ENCODE data around the gene LGALS3. TPM values are rescaled to one million over a fixed set of nuclear protein-coding genes. Genes with fewer than 3 reads are reported as not detected.

Gene LGALS3
- total and polyA plus RNA-seq, 4 donors: 6.9 to 20.8 (median 10.7) TPM

DNA sequence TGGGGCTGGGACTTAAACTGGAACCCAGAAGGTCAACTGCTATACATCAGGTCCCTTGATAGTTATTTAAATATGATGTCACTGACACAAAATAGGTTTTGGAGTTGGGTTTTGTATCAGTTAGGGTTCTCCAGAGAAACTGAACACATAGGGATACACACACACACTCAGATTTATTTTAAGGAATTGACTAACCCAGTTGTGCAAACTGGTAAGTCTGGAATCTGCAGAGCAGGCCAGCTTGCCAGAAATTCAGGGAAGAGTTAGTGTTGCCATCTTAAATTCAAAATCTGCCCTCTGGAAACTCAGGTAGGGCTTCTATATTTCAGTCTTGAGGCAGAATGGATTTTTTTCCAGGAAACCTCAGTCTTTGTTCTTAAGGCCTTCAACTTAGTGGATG, 40.7 kb upstream of the LGALS3 start:
- H3K9ac ChIP-seq (ENCODE audit: low read depth in 1 of 2, low read length in 2 of 2): no peak overlapping the region
- H3K36me3 ChIP-seq (ENCODE audit: control insufficient read depth in 4 of 4, insufficient read depth in 3 of 4, low read depth in 1 of 4, low read length in 3 of 4): no peaks in the 10 kb centered on the region
- TF ChIP-seq TAF1 (conservative IDR thresholded peaks at IDR 0.05) (no peak), NR2F2 (IDR thresholded peaks at IDR 0.05) (no peak), JUND (IDR thresholded peaks at IDR 0.05) (no peak), RXRA (IDR thresholded peaks at IDR 0.05) (no peak), SP1 (IDR thresholded peaks at IDR 0.05) (no peak), GABPA (IDR thresholded peaks at IDR 0.05 in 1 of 2, conservative IDR thresholded peaks at IDR 0.05 in 1 of 2) (no peak), HNF4A (conservative IDR thresholded peaks at IDR 0.05) (no peak), YY1 (IDR thresholded peaks at IDR 0.05) (no peak), EGR1 (IDR thresholded peaks at IDR 0.05; ENCODE audit: low read depth in 2 of 2) (no peak), FOXA2 (IDR thresholded peaks at IDR 0.05) (no peak), CTCF (IDR thresholded peaks at IDR 0.05; ENCODE audit: low read depth, low read length, missing input control) (no peak), FOXA1 (IDR thresholded peaks at IDR 0.05) (no peak), RAD21 (IDR thresholded peaks at IDR 0.05) (no peak), HNF4G (IDR thresholded peaks at IDR 0.05) (no peak)
- TF ChIP-seq, protein P1, sequence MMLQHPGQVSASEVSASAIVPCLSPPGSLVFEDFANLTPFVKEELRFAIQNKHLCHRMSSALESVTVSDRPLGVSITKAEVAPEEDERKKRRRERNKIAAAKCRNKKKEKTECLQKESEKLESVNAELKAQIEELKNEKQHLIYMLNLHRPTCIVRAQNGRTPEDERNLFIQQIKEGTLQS (IDR thresholded peaks at IDR 0.05): no peak
- TF ChIP-seq, protein P2, sequence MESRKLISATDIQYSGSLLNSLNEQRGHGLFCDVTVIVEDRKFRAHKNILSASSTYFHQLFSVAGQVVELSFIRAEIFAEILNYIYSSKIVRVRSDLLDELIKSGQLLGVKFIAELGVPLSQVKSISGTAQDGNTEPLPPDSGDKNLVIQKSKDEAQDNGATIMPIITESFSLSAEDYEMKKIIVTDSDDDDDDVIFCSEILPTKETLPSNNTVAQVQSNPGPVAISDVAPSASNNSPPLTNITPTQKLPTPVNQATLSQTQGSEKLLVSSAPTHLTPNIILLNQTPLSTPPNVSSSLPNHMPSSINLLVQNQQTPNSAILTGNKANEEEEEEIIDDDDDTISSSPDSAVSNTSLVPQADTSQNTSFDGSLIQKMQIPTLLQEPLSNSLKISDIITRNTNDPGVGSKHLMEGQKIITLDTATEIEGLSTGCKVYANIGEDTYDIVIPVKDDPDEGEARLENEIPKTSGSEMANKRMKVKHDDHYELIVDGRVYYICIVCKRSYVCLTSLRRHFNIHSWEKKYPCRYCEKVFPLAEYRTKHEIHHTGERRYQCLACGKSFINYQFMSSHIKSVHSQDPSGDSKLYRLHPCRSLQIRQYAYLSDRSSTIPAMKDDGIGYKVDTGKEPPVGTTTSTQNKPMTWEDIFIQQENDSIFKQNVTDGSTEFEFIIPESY (IDR thresholded peaks at IDR 0.05): no peak
- TF ChIP-seq, protein P3, sequence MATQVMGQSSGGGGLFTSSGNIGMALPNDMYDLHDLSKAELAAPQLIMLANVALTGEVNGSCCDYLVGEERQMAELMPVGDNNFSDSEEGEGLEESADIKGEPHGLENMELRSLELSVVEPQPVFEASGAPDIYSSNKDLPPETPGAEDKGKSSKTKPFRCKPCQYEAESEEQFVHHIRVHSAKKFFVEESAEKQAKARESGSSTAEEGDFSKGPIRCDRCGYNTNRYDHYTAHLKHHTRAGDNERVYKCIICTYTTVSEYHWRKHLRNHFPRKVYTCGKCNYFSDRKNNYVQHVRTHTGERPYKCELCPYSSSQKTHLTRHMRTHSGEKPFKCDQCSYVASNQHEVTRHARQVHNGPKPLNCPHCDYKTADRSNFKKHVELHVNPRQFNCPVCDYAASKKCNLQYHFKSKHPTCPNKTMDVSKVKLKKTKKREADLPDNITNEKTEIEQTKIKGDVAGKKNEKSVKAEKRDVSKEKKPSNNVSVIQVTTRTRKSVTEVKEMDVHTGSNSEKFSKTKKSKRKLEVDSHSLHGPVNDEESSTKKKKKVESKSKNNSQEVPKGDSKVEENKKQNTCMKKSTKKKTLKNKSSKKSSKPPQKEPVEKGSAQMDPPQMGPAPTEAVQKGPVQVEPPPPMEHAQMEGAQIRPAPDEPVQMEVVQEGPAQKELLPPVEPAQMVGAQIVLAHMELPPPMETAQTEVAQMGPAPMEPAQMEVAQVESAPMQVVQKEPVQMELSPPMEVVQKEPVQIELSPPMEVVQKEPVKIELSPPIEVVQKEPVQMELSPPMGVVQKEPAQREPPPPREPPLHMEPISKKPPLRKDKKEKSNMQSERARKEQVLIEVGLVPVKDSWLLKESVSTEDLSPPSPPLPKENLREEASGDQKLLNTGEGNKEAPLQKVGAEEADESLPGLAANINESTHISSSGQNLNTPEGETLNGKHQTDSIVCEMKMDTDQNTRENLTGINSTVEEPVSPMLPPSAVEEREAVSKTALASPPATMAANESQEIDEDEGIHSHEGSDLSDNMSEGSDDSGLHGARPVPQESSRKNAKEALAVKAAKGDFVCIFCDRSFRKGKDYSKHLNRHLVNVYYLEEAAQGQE (IDR thresholded peaks at IDR 0.05): no peak
- TF ChIP-seq, protein P4, sequence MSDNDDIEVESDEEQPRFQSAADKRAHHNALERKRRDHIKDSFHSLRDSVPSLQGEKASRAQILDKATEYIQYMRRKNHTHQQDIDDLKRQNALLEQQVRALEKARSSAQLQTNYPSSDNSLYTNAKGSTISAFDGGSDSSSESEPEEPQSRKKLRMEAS (IDR thresholded peaks at IDR 0.05): no peak
- peaks cover 0 to 2% (median 0%) of the 10 kb centered on the region in 4 donors for H3K27me3 ChIP-seq (ENCODE audit: control insufficient read depth in 4 of 4, insufficient read depth in 4 of 4, low read length in 3 of 4)
- no peaks in the 10 kb centered on the region for H3K9me3 ChIP-seq (ENCODE audit: control insufficient read depth in 4 of 4, low read length in 3 of 4)
- no peak overlapping the region for H3K27ac ChIP-seq (ENCODE audit: low read depth in 1 of 2, low read length in 2 of 2)
- no peak for DNase-seq (ENCODE audit: low spot score)
- no peaks in the 10 kb centered on the region for H3K4me1 ChIP-seq (ENCODE audit: control insufficient read depth in 4 of 4, insufficient read depth in 4 of 4, low read length in 3 of 4)
- H3K4me3 ChIP-seq (ENCODE audit: low read depth in 1 of 3, low read length in 3 of 3): no peak overlapping the region
